GM19455 (cell line): Measurements from ENCODE around the gene RFC2.
"Not testable (repeated sequence)": the region's sequence is repeated elsewhere in the genome, so short reads cannot be mapped to it uniquely, and the experiment has no call there.

Experiments
- ATAC-seq: cut with Tn5 transposase; IDR thresholded peaks from one replicate; pipeline ENCODE4 v1.9.1; 2021; ENCODE audit not compliant: unreplicated experiment

RFC2 gene

GRCh38 chr7:74283858-74284447, 29.8 kb upstream of the RFC2 start:
- no peak for ATAC-seq

DNA sequence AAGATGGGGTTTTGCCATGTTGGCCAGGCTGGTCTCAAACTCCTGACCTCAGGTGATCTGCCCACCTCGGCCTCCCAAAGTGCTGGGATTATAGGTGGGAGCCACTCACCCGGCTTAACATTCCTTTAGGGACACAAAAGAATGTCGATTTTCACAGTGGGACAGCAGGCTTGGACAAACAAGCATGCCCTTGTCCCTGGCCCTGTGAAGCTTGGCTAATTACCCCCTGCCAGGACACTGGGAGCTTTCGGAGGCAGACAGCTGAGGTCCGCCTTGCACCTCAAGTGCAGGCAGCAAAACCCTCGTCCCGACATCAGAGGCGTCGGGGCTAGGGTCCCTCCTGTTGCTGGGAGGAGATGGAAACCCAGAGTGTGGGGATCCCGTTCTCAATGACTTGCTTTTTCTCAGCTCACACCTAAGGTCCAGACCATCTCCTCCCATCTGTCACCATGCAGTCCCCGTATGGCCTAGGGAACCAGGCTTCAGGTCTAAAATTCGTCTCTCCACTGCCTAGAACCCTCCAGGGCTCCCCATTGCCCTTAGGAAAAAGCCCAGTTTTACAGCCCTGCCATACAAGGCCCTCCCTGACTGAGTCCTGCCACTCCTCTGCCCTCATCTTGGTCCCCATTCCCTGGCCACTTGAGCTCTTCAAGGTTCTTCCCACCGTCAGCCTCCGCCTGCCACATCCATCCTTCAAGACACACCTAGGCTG, 28.7 kb upstream of the RFC2 start:
- no peak for ATAC-seq

- no peak for ATAC-seq
Measured at GRCh38 chr7:74280985-74281384, 26.8 kb upstream of the RFC2 start.

DNA sequence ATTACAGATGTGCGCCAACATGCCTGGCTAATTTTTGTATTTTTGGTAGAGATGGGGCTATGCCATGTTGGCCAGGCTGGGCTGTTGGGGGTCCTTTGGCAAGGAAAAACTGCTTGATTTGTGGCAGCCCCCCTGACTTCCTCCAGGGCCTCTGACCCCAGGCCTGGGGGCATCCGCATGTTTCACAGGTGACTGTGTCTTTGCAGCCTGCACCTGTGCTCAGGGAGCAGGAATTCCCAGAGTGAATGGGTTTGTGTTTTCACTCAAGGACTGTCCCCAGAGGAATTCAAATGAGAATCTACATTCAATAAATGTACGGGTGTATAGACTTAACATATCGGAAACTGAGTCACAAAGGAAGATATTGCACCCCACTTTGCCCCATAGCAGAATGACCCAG, 23.4 kb upstream of the RFC2 start:
- ATAC-seq: no peak

- ATAC-seq: no peak
Measured at GRCh38 chr7:74275401-74275881, 21.2 kb upstream of the RFC2 start.

DNA sequence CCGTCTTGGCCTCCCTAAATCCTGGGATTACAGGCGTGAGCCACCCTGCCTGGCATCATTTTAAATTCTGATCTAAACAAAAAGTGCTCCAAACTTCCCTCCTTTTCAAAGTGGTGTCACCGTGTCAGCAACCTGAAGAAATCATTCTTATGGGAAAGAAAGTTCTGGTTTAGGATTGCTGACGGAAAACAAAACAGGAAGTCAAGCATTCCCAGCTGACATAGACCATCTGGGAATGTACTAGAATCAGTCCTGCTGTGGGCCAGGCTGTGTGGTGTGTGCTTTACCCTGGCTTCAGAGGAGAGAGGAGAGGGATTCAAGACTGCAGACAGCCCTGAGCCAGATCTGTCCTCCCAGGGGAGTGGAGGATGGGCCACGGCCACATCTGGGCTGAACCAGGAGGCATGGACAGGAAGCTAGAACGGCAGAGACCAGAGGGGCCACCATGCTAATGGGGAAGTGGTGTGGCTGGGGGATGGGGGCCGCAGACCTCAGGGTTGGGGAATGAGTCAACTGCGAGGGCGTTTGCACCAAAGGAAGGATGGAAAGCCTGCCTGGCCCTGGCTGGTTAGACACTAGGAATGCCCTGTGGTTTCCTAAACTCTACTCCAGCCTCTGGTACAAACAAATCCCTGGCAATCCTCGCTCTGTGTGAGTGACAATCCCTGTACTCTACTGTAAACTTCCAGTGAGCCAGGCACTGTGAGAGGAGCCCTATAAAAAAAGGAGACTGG, 18.3 kb upstream of the RFC2 start:
- ATAC-seq: peak; percentile 76

GRCh38 chr7:74271742-74272141, 17.5 kb upstream of the RFC2 start:
- no peak for ATAC-seq

- ATAC-seq: no peak
Measured at GRCh38 chr7:74269757-74270277, 15.6 kb upstream of the RFC2 start.

DNA sequence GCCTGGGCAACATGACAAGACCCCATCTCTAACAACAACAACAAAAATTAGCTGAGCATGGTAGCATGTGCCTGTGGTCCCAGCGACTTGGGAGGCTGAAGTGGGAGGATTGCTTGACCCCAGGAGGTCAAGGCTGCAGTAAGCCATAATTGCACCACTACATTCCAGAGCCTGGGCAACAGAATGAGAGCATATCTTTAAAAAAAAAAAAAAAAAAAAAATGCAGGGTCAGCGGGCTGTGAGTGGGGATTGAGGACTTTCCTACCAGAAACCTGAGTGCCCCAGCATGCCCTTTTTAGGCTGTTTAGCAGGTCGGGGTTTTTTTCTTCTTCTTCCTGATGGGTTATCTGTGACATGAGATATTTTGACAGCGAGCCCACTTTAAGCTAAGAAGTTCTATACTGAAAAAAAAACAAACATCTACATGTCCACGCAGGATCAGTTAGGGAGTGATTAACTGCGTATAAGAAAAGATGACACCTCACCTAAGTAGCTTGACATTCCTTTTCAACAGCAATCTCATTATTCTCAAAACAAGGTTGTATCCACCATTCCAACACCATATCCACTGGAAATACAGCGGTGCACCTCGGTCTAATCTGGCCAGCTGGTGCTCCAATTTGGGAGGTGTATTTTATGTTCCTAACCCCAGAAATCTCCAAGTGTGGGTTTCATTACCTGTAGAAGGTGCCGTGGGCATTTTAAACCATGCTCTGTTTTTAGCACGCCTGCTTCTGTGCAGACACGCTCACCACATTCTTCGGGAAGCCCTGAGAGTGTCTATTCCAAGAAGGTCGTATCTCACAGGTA, 13.8 kb upstream of the RFC2 start:
- no peak for ATAC-seq

- ATAC-seq: no peak
Measured at GRCh38 chr7:74266191-74266963, 12.2 kb upstream of the RFC2 start.

DNA sequence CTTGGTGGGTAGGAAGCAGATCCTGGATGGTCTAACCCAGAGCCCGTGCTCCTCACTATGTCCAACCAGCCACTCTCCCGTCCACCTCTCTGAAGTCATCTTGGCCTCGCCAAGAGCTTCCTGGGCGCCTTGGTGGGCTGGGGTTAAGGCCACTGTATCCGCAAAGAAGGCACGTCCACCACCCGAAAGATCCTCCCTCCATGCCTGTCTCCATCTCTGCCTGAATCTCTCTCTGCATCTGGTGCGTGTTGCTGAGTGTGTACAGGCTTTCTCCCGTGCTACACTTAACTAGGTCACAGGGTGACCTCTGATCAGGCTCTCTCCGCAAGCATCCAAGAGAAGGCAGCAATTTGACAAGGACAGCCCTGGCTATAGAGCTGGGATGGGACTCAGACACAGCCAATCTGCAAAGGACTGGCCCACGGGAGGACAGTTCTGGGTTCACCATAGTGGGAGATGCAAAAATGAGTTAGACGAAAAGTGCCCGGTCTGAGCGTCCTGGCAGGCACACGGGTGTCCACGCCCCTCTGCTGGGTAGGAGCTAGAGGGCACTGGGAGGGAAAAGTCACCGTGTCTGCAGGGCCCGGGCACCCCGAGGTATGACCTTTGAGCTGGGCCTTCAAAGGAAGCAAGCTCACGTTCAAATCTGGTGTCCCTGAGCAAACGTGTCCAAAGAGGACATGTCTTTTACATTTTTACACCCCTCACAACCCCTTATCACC, 9.4 kb upstream of the RFC2 start:
- ATAC-seq: no peak

GRCh38 chr7:74262639-74263398, 8.6 kb upstream of the RFC2 start:
- ATAC-seq: no peak

DNA sequence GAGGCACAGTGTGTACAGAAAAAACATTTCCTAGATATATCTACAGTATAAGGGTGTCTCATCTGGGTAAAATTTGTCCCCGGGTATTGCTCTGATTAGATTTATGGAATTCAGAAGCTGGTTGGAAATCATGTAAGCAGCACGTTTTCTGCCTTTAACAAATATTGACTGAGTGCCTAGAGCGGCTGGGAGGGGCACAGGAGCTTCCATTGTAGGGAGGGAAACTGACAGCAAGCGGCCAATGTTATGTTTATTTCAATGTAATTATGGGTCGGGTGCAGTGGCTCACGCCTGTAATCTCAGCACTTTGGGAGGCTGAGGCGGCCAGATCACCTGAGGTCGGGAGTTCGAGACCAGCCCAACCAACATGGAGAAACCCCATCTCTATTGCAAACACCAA, 4.4 kb upstream of the RFC2 start:
- ATAC-seq: no peak

GRCh38 chr7:74256491-74257408, 2.6 kb upstream of the RFC2 start:
- no peak for ATAC-seq

DNA sequence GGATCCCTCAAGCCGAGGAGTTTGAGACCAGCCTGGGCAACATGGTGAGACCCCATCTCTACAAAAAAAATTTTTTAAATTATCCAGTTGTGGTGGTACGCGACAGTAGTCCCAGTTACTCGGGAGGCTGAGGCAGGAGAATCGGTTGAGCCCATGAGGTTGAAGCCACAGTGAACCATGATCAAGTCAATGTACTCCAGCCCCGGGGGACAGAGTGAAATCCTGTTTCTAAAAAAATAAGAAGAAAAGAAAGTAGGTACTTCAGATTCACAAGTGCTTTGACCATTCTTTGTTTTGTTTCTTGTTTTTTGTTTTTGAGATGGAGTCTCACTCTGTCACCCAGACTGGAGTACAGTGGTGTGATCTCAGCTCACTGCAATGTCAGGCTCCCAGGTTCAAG, 1.3 kb upstream of the RFC2 start:
- not testable (repeated sequence) for ATAC-seq

GRCh38 chr7:74254858-74255379, 720 bp upstream of the RFC2 start:
- no peak for ATAC-seq

DNA sequence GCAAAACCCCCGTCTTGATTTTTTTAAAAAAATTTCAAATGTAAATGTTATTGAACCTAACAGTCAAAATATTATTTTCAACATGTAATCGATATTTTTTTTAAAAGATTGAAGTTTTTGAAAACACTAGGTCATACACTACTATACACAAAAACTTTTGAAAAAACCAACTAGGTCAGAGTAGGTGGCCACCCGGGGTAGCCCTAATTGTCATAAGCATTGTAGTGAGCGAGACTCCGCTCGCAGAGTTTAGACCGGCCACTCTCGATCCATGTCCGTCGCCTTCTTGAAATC, 417 bp downstream of the RFC2 start:
- ATAC-seq: peak; percentile 3

- no peak for ATAC-seq
Measured at GRCh38 chr7:74253331-74253730, 868 bp downstream of the RFC2 start.
